PFSK-1 (cell line): ENCODE measurements around the gene PLA2G4D.

Experiments used
- FOXP2 ChIP-seq: optimal IDR thresholded peaks from 2 replicates; pipeline ENCODE3; 2011; ENCODE audit warnings: borderline replicate concordance, control low read depth, inconsistent platforms; ENCODE audit not compliant: insufficient read depth; ENCODE audit errors: extremely low read length, extremely low read depth
- POLR2AphosphoS5 ChIP-seq: IDR thresholded peaks from 2 replicates; pipeline ENCODE4 v1.6.1; 2012; ENCODE audit warnings: low read depth, mild to moderate bottlenecking, control low read depth, low read length, moderate library complexity
- SIN3A ChIP-seq: IDR thresholded peaks from 2 replicates; pipeline ENCODE4 v1.6.1; 2012; ENCODE audit warnings: mild to moderate bottlenecking, low read length, moderate library complexity, borderline replicate concordance; ENCODE audit not compliant: insufficient read depth
- TAF1 ChIP-seq: IDR thresholded peaks from 2 replicates; pipeline ENCODE4 v1.6.1; 2012; ENCODE audit warnings: low read length, control low read depth, borderline replicate concordance; ENCODE audit not compliant: insufficient read depth
- TF ChIP-seq, protein P1 (sequence below), 2 experiments: IDR thresholded peaks; 2 replicates each; pipeline versions ENCODE4 v1.6.1 to v1.8.0; 2011 to 2012; ENCODE audit warnings: low read depth in 2 of 2, low read length in 2 of 2, control low read depth in 1 of 2, inconsistent platforms in 1 of 2, mild to moderate bottlenecking in 1 of 2, moderate library complexity in 1 of 2; ENCODE audit not compliant: insufficient read depth in 1 of 2

The PLA2G4D gene

GRCh38 chr15:42139596-42139995 is 45.2 kb upstream of the PLA2G4D start:
- TF ChIP-seq, protein P1, sequence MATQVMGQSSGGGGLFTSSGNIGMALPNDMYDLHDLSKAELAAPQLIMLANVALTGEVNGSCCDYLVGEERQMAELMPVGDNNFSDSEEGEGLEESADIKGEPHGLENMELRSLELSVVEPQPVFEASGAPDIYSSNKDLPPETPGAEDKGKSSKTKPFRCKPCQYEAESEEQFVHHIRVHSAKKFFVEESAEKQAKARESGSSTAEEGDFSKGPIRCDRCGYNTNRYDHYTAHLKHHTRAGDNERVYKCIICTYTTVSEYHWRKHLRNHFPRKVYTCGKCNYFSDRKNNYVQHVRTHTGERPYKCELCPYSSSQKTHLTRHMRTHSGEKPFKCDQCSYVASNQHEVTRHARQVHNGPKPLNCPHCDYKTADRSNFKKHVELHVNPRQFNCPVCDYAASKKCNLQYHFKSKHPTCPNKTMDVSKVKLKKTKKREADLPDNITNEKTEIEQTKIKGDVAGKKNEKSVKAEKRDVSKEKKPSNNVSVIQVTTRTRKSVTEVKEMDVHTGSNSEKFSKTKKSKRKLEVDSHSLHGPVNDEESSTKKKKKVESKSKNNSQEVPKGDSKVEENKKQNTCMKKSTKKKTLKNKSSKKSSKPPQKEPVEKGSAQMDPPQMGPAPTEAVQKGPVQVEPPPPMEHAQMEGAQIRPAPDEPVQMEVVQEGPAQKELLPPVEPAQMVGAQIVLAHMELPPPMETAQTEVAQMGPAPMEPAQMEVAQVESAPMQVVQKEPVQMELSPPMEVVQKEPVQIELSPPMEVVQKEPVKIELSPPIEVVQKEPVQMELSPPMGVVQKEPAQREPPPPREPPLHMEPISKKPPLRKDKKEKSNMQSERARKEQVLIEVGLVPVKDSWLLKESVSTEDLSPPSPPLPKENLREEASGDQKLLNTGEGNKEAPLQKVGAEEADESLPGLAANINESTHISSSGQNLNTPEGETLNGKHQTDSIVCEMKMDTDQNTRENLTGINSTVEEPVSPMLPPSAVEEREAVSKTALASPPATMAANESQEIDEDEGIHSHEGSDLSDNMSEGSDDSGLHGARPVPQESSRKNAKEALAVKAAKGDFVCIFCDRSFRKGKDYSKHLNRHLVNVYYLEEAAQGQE (IDR thresholded peaks at IDR 0.05; ENCODE audit: insufficient read depth in 1 of 2, low read depth in 2 of 2, low read length in 2 of 2), result no peak
- no peak for TF ChIP-seq TAF1
- no peak for TF ChIP-seq POLR2AphosphoS5
- TF ChIP-seq SIN3A, result no peak
- no peak for TF ChIP-seq FOXP2

DNA sequence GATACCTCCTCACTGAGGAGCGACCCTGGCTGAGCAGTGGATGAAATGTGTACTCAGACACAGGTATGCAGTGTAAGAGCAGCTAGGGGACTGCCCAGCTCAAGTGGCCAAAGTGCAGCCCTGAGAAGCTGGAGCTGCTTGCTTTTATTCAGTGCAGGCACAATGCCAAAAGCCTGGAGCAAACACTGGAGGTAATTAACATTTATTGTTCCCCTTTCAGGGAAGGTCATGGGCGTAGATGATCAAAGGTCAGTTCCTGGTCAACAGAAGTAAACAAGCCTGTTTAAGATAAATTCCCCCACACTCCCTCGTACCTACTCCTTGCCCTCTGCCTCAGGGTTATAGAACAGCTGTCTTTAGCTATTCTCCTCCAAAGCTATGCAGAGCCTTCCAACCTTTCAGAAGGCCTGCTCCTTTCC is 44.6 kb upstream of the PLA2G4D start:
- TF ChIP-seq, protein P1 (IDR thresholded peaks at IDR 0.05; ENCODE audit: insufficient read depth in 1 of 2, low read depth in 2 of 2, low read length in 2 of 2), result no peak
- TF ChIP-seq POLR2AphosphoS5, result no peak
- TF ChIP-seq SIN3A, result no peak
- TF ChIP-seq TAF1, result no peak
- TF ChIP-seq FOXP2, result no peak

DNA sequence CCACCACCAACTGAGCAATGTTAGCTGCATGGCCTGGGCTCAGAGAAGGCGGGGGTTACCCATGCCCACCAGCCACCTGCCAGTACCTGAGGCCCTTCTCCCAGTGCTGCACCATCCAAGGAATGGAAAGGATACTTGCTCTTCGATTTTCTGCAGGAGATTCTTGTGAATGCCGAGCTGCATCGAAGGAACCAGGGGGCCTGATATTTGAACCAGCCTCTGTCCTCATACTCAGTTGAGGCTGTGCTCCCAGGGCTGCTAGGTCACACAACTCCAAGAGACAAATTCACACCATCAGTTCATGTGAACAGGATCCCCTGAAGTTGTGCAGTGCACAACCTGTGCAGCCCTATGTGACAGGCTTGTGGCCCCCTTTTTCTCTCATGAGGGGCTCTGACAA is 44.0 kb upstream of the PLA2G4D start:
- TF ChIP-seq, protein P1 (IDR thresholded peaks at IDR 0.05; ENCODE audit: insufficient read depth in 1 of 2, low read depth in 2 of 2, low read length in 2 of 2), result no peak
- TF ChIP-seq TAF1, result no peak
- TF ChIP-seq POLR2AphosphoS5, result no peak
- TF ChIP-seq SIN3A, result no peak
- TF ChIP-seq FOXP2, result no peak

- no peak for TF ChIP-seq POLR2AphosphoS5
- no peak for TF ChIP-seq FOXP2
- TF ChIP-seq SIN3A, result no peak
- TF ChIP-seq, protein P1 (IDR thresholded peaks at IDR 0.05; ENCODE audit: insufficient read depth in 1 of 2, low read depth in 2 of 2, low read length in 2 of 2), result no peak
- TF ChIP-seq TAF1, result no peak
These were observed 43.3 kb upstream of the PLA2G4D start for GRCh38 chr15:42137461-42138261.

DNA sequence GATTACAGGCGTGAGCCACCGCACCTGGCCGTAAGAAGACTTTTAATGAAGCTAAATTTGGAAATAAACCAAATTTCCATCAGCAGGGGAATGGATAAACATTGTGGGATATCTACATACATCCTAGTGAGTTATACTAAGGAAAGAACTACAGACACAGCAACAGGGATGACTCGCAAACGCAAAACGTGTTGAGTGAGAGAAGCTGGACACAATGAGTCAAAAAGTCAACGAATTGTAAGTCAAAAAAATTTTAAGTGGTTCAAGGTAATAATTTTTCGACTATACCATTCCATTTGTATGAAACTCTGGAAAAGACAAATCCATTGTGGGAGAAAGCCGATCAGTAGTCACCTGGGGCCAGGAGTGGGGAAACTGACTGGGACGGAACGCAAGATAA is 42.2 kb upstream of the PLA2G4D start:
- TF ChIP-seq FOXP2 (no peak), POLR2AphosphoS5 (no peak), TAF1 (no peak), SIN3A (no peak)
- TF ChIP-seq, protein P1 (IDR thresholded peaks at IDR 0.05; ENCODE audit: insufficient read depth in 1 of 2, low read depth in 2 of 2, low read length in 2 of 2), result no peak
